Measurements from ENCODE around the gene NAE1. TPM values are rescaled to one million over a fixed set of nuclear protein-coding genes. Genes with fewer than 3 reads are reported as not detected.
A peak's percentile ranks its signal among the peaks of the same experiment; 100 is the strongest.

NAE1 gene
- total RNA-seq, 2 experiments from 2014 or later = 89.1 to 91.2 TPM

GRCh38 chr16:66873685-66874055, 42.9 kb upstream of the NAE1 start:
- no peaks in the 10 kb centered on the region for H3K9me3 ChIP-seq (ENCODE audit: control insufficient read depth in 1 of 2, insufficient read depth in 1 of 2, low read length in 2 of 2)
- no peaks in the 10 kb centered on the region for H3K36me3 Mint-ChIP-seq (ENCODE audit: low read depth)

GRCh38 chr16:66872943-66873684, 42.3 kb upstream of the NAE1 start:
- Histone ChIP-seq H3K4me1 (ENCODE audit: insufficient read depth, low read length) (peaks cover 26% of the 10 kb centered on the region), H3K36me3 (ENCODE audit: insufficient read depth, low read length) (no peaks in the 10 kb centered on the region), H3K27ac (ENCODE audit: low read depth in 1 of 2, low read length in 2 of 2) (peak overlapping the region in 1 of 2 donors; percentile 24), H3K4me3 (ENCODE audit: low read length) (peak overlapping the region; percentile 57), H3K9me3 (ENCODE audit: control insufficient read depth in 1 of 2, insufficient read depth in 1 of 2, low read length in 2 of 2) (no peaks in the 10 kb centered on the region), H3K27me3 (ENCODE audit: control insufficient read depth in 1 of 2, insufficient read depth in 2 of 2, low read length in 2 of 2) (no peaks in the 10 kb centered on the region)
- ChIA-PET CTCF (interaction anchor here (0.6 to 3.7 kb wide), 13 partner anchors 8 to 132 kb away, joined by 3 to 39 read pairs (median 5); partner anchors contain the start of genes NAE1 and RRAD), POLR2A (interaction anchor here (0.7 to 2.2 kb wide), 4 partner anchors 11 to 378 kb away, joined by 3 to 20 read pairs (median 4); partner anchors contain the start of gene NAE1)
- intact Hi-C loops (cut with DNase I, micrococcal nuclease) = loop anchor here in 1 of 2 experiments (5.0 kb wide), 1 partner anchor 311 kb away; no protein-coding TSS in a partner anchor
- ATAC-seq (ENCODE audit: poor library complexity) (peak; percentile 90), DNase-seq (peak; percentile 75 to 94 (median 82))
- Mint-ChIP-seq H3K27me3 (no peaks in the 10 kb centered on the region), H3K36me3 (ENCODE audit: low read depth) (no peaks in the 10 kb centered on the region), H3K4me1 (ENCODE audit: low read depth) (peaks cover 21% of the 10 kb centered on the region), H3K4me3 (peak overlapping the region; percentile 75), H3K27ac (peak overlapping the region; percentile 32), H3K9me3 (no peaks in the 10 kb centered on the region)
- peak; percentile 92 for TF ChIP-seq CTCF (IDR thresholded peaks at IDR 0.05)

More at GRCh38 chr16:66873685-66874055, 42.9 kb upstream of the NAE1 start:
- DNase-seq = no peak
- no peak overlapping the region for H3K4me3 ChIP-seq (ENCODE audit: low read length)
- no peak for TF ChIP-seq CTCF (IDR thresholded peaks at IDR 0.05)
- H3K4me1 ChIP-seq (ENCODE audit: insufficient read depth, low read length) = peaks cover 25% of the 10 kb centered on the region
- intact Hi-C loops (cut with DNase I, micrococcal nuclease) = loop anchor here in 1 of 2 experiments (5.0 kb wide), 1 partner anchor 311 kb away; no protein-coding TSS in a partner anchor
- H3K27ac Mint-ChIP-seq = peak overlapping the region; percentile 32
- no peak for ATAC-seq (ENCODE audit: poor library complexity)
- no peak overlapping the region for H3K4me3 Mint-ChIP-seq
- no peaks in the 10 kb centered on the region for H3K36me3 ChIP-seq (ENCODE audit: insufficient read depth, low read length)
- CTCF ChIA-PET = interaction anchor here (0.8 to 3.7 kb wide), 11 partner anchors 8 to 55 kb away, joined by 3 to 39 read pairs (median 5); partner anchors contain the start of genes NAE1 and RRAD
- POLR2A ChIA-PET = interaction anchor here (1.0 to 2.2 kb wide), 2 partner anchors 12 to 43 kb away, joined by 4 to 20 read pairs; partner anchors contain the start of gene NAE1
- no peaks in the 10 kb centered on the region for H3K27me3 ChIP-seq (ENCODE audit: control insufficient read depth in 1 of 2, insufficient read depth in 2 of 2, low read length in 2 of 2)
- H3K27ac ChIP-seq (ENCODE audit: low read depth in 1 of 2, low read length in 2 of 2) = no peak overlapping the region
- H3K4me1 Mint-ChIP-seq (ENCODE audit: low read depth) = peaks cover 27% of the 10 kb centered on the region
- no peaks in the 10 kb centered on the region for H3K27me3 Mint-ChIP-seq
- H3K9me3 Mint-ChIP-seq = no peaks in the 10 kb centered on the region

- Mint-ChIP-seq H3K27ac (peak overlapping the region; percentile 32), H3K4me3 (peak overlapping the region; percentile 75), H3K27me3 (no peaks in the 10 kb centered on the region), H3K4me1 (ENCODE audit: low read depth) (peaks cover 19% of the 10 kb centered on the region), H3K36me3 (ENCODE audit: low read depth) (no peaks in the 10 kb centered on the region), H3K9me3 (no peaks in the 10 kb centered on the region)
- TF ChIP-seq CTCF (IDR thresholded peaks at IDR 0.05) = no peak
- ATAC-seq (ENCODE audit: poor library complexity) (no peak), DNase-seq (no peak)
- peaks cover 31% of the 10 kb centered on the region for H3K4me1 ChIP-seq (ENCODE audit: insufficient read depth, low read length)
- H3K27ac ChIP-seq (ENCODE audit: low read depth in 1 of 2, low read length in 2 of 2) = no peak overlapping the region
- intact Hi-C loops (cut with DNase I, micrococcal nuclease) = loop anchor here in 1 of 2 experiments (5.0 kb wide), 1 partner anchor 310 kb away; no protein-coding TSS in a partner anchor
- ChIA-PET POLR2A (interaction anchor here (0.7 to 2.2 kb wide), 4 partner anchors 11 to 379 kb away, joined by 3 to 20 read pairs (median 4); partner anchors contain the start of gene NAE1), CTCF (interaction anchor here (0.6 to 3.7 kb wide), 12 partner anchors 9 to 131 kb away, joined by 3 to 39 read pairs (median 4); partner anchors contain the start of genes NAE1 and RRAD)
- H3K9me3 ChIP-seq (ENCODE audit: control insufficient read depth in 1 of 2, insufficient read depth in 1 of 2, low read length in 2 of 2) = no peaks in the 10 kb centered on the region
- no peaks in the 10 kb centered on the region for H3K36me3 ChIP-seq (ENCODE audit: insufficient read depth, low read length)
- no peaks in the 10 kb centered on the region for H3K27me3 ChIP-seq (ENCODE audit: control insufficient read depth in 1 of 2, insufficient read depth in 2 of 2, low read length in 2 of 2)
- peak overlapping the region; percentile 57 for H3K4me3 ChIP-seq (ENCODE audit: low read length)
These were observed 41.8 kb upstream of the NAE1 start for GRCh38 chr16:66872559-66872942.
